ENCODE results near the gene F12. TPM values are rescaled to one million over a fixed set of nuclear protein-coding genes. Genes with fewer than 3 reads are reported as not detected.

Gene F12
- total RNA-seq, 1 donor from 2014 or later, result 1.8 TPM

GRCh38 chr5:177366528-177367322 lies 42.6 kb downstream of the F12 start:
- H3K27ac Mint-ChIP-seq (ENCODE audit: unreplicated experiment), result peak overlapping the region; percentile 97
- H3K4me1 Mint-ChIP-seq (ENCODE audit: low read depth), result peaks cover 27% of the 10 kb centered on the region
- peak overlapping the region; percentile 88 for H3K4me3 Mint-ChIP-seq (ENCODE audit: unreplicated experiment)
- DNase-seq (ENCODE audit: low spot score), result no peak
- H3K9me3 Mint-ChIP-seq (ENCODE audit: low read depth), result no peaks in the 10 kb centered on the region
- TF ChIP-seq CTCF (IDR thresholded peaks at IDR 0.05), result no peak
- no peaks in the 10 kb centered on the region for H3K27me3 Mint-ChIP-seq (ENCODE audit: low read depth)
- H3K36me3 Mint-ChIP-seq (ENCODE audit: low read depth), result no peaks in the 10 kb centered on the region

GRCh38 chr5:177365845-177366527 lies 43.4 kb downstream of the F12 start:
- H3K27me3 Mint-ChIP-seq (ENCODE audit: low read depth), result no peaks in the 10 kb centered on the region
- H3K9me3 Mint-ChIP-seq (ENCODE audit: low read depth), result no peaks in the 10 kb centered on the region
- no peak for DNase-seq (ENCODE audit: low spot score)
- H3K27ac Mint-ChIP-seq (ENCODE audit: unreplicated experiment), result peak overlapping the region; percentile 97
- H3K4me1 Mint-ChIP-seq (ENCODE audit: low read depth), result peaks cover 21% of the 10 kb centered on the region
- no peaks in the 10 kb centered on the region for H3K36me3 Mint-ChIP-seq (ENCODE audit: low read depth)
- peak overlapping the region; percentile 88 for H3K4me3 Mint-ChIP-seq (ENCODE audit: unreplicated experiment)
- no peak for TF ChIP-seq CTCF (IDR thresholded peaks at IDR 0.05)

- no peaks in the 10 kb centered on the region for H3K36me3 Mint-ChIP-seq (ENCODE audit: low read depth)
- no peak overlapping the region for H3K4me3 Mint-ChIP-seq (ENCODE audit: unreplicated experiment)
- no peak for TF ChIP-seq CTCF (IDR thresholded peaks at IDR 0.05)
- H3K4me1 Mint-ChIP-seq (ENCODE audit: low read depth), result peaks cover 19% of the 10 kb centered on the region
- H3K9me3 Mint-ChIP-seq (ENCODE audit: low read depth), result no peaks in the 10 kb centered on the region
- H3K27ac Mint-ChIP-seq (ENCODE audit: unreplicated experiment), result no peak overlapping the region
- peaks cover 1% of the 10 kb centered on the region for H3K27me3 Mint-ChIP-seq (ENCODE audit: low read depth)
- DNase-seq (ENCODE audit: low spot score), result no peak
Observed at GRCh38 chr5:177364159-177364962, 45.0 kb downstream of the F12 start.

DNA sequence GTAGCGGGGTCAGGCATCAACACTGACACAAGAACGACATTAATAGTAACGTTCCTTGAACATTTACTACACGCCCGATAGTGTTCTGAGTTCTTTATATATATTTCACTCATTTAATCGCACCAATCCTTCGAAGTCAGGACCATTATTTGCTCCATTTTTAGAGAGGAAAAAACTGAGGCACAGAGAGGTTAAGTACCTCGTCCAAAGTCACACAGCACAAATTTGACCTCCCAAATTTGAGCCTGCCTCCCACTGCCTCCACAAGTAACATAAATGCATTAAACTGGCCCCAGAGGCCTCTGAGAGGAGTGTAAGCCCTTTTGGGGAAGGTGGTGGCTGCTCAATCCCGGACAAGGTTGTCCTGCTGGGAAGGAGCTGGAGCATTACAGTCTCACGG lies 45.8 kb downstream of the F12 start:
- TF ChIP-seq CTCF (IDR thresholded peaks at IDR 0.05), result no peak
- Mint-ChIP-seq H3K27me3 (ENCODE audit: low read depth) (peaks cover 1% of the 10 kb centered on the region), H3K4me1 (ENCODE audit: low read depth) (peaks cover 13% of the 10 kb centered on the region), H3K4me3 (ENCODE audit: unreplicated experiment) (peak overlapping the region; percentile 60), H3K36me3 (ENCODE audit: low read depth) (no peaks in the 10 kb centered on the region), H3K27ac (ENCODE audit: unreplicated experiment) (no peak overlapping the region), H3K9me3 (ENCODE audit: low read depth) (no peaks in the 10 kb centered on the region)
- no peak for DNase-seq (ENCODE audit: low spot score)
